ENCODE data around the gene TK1. TPM values are rescaled to one million over a fixed set of nuclear protein-coding genes. Genes with fewer than 3 reads are reported as not detected.
A peak's percentile ranks its signal among the peaks of the same experiment; 100 is the strongest.

The TK1 gene
- total and polyA plus RNA-seq, 7 experiments from 2014 or later, result 0.20 to 57.7 (median 0.29) TPM; not detected in 2

GRCh38 chr17:78208486-78208885 is 21.6 kb upstream of the TK1 start:
- H3K4me1 Mint-ChIP-seq, result peaks cover 0 to 4% (median 0%) of the 10 kb centered on the region in 7 donors
- H3K27me3 Mint-ChIP-seq, result no peaks in the 10 kb centered on the region
- H3K36me3 Mint-ChIP-seq, result peaks cover 0 to 2% (median 0%) of the 10 kb centered on the region in 5 donors
- no peaks in the 10 kb centered on the region for H3K27me3 ChIP-seq (ENCODE audit: control insufficient read depth in 2 of 2, insufficient read depth in 2 of 2, low read length in 2 of 2)
- no peak overlapping the region for H3K4me3 Mint-ChIP-seq
- intact Hi-C loops (cut with micrococcal nuclease), result no loop called here
- no peaks in the 10 kb centered on the region for H3K9me3 Mint-ChIP-seq
- no peaks in the 10 kb centered on the region for H3K4me1 ChIP-seq (ENCODE audit: control insufficient read depth in 2 of 2, insufficient read depth in 2 of 2, low read length in 2 of 2)
- POLR2A ChIA-PET, result no interaction called here
- no peak for DNase-seq
- no peak overlapping the region for H3K27ac Mint-ChIP-seq
- H3K9me3 ChIP-seq (ENCODE audit: control insufficient read depth in 2 of 3, low read length in 3 of 3), result no peaks in the 10 kb centered on the region
- no peak overlapping the region for H3K27ac ChIP-seq (ENCODE audit: low read depth, low read length)
- no peaks in the 10 kb centered on the region for H3K36me3 ChIP-seq (ENCODE audit: control insufficient read depth in 2 of 3, insufficient read depth in 3 of 3, low read length in 3 of 3)
- H3K4me3 ChIP-seq (ENCODE audit: low read length), result no peak overlapping the region
- CTCF ChIA-PET, result no interaction called here
- no peak for ATAC-seq

GRCh38 chr17:78206298-78206697 is 19.4 kb upstream of the TK1 start:
- Histone ChIP-seq H3K27ac (ENCODE audit: low read depth, low read length) (no peak overlapping the region), H3K36me3 (ENCODE audit: control insufficient read depth in 2 of 3, insufficient read depth in 3 of 3, low read length in 3 of 3) (no peaks in the 10 kb centered on the region), H3K27me3 (ENCODE audit: control insufficient read depth in 2 of 2, insufficient read depth in 2 of 2, low read length in 2 of 2) (no peaks in the 10 kb centered on the region), H3K4me1 (ENCODE audit: control insufficient read depth in 2 of 2, insufficient read depth in 2 of 2, low read length in 2 of 2) (no peaks in the 10 kb centered on the region), H3K9me3 (ENCODE audit: control insufficient read depth in 2 of 3, low read length in 3 of 3) (no peaks in the 10 kb centered on the region), H3K4me3 (ENCODE audit: low read length) (no peak overlapping the region)
- no peak overlapping the region for H3K4me3 Mint-ChIP-seq
- H3K4me1 Mint-ChIP-seq, result peaks cover 0 to 3% (median 0%) of the 10 kb centered on the region in 7 donors
- ChIA-PET POLR2A (interaction anchor here (0.7 kb wide), 1 partner anchor 117 kb away, joined by 3 read pairs; no protein-coding TSS in a partner anchor), CTCF (interaction anchor here (0.6 to 1.1 kb wide), 2 partner anchors 23 to 30 kb away, joined by 4 to 7 read pairs; no protein-coding TSS in a partner anchor)
- no peak overlapping the region for H3K27ac Mint-ChIP-seq
- peaks cover 0 to 2% (median 0%) of the 10 kb centered on the region in 5 donors for H3K36me3 Mint-ChIP-seq
- no peaks in the 10 kb centered on the region for H3K27me3 Mint-ChIP-seq
- DNase-seq (no peak), ATAC-seq (no peak)
- no peaks in the 10 kb centered on the region for H3K9me3 Mint-ChIP-seq
- intact Hi-C loops (cut with micrococcal nuclease), result no loop called here

- DNase-seq (no peak), ATAC-seq (no peak)
- ChIA-PET POLR2A (interaction anchor here (0.7 kb wide), 1 partner anchor 116 kb away, joined by 3 read pairs; no protein-coding TSS in a partner anchor), CTCF (no interaction called here)
- H3K4me3 ChIP-seq (ENCODE audit: low read length), result no peak overlapping the region
- H3K4me1 ChIP-seq (ENCODE audit: control insufficient read depth in 2 of 2, insufficient read depth in 2 of 2, low read length in 2 of 2), result no peaks in the 10 kb centered on the region
- no peaks in the 10 kb centered on the region for H3K27me3 Mint-ChIP-seq
- intact Hi-C loops (cut with micrococcal nuclease), result no loop called here
- H3K9me3 ChIP-seq (ENCODE audit: control insufficient read depth in 2 of 3, low read length in 3 of 3), result no peaks in the 10 kb centered on the region
- H3K27ac Mint-ChIP-seq, result no peak overlapping the region
- no peaks in the 10 kb centered on the region for H3K36me3 ChIP-seq (ENCODE audit: control insufficient read depth in 2 of 3, insufficient read depth in 3 of 3, low read length in 3 of 3)
- H3K36me3 Mint-ChIP-seq, result peaks cover 0 to 2% (median 0%) of the 10 kb centered on the region in 5 donors
- no peak overlapping the region for H3K27ac ChIP-seq (ENCODE audit: low read depth, low read length)
- no peaks in the 10 kb centered on the region for H3K9me3 Mint-ChIP-seq
- peaks cover 0 to 3% (median 0%) of the 10 kb centered on the region in 7 donors for H3K4me1 Mint-ChIP-seq
- H3K27me3 ChIP-seq (ENCODE audit: control insufficient read depth in 2 of 2, insufficient read depth in 2 of 2, low read length in 2 of 2), result no peaks in the 10 kb centered on the region
- H3K4me3 Mint-ChIP-seq, result no peak overlapping the region
Observed at GRCh38 chr17:78205124-78205775, 18.4 kb upstream of the TK1 start.

GRCh38 chr17:78204387-78205123 is 17.7 kb upstream of the TK1 start:
- no peaks in the 10 kb centered on the region for H3K27me3 ChIP-seq (ENCODE audit: control insufficient read depth in 2 of 2, insufficient read depth in 2 of 2, low read length in 2 of 2)
- no peak overlapping the region for H3K27ac Mint-ChIP-seq
- H3K36me3 ChIP-seq (ENCODE audit: control insufficient read depth in 2 of 3, insufficient read depth in 3 of 3, low read length in 3 of 3), result no peaks in the 10 kb centered on the region
- POLR2A ChIA-PET, result no interaction called here
- intact Hi-C loops (cut with micrococcal nuclease), result no loop called here
- no peak overlapping the region for H3K4me3 ChIP-seq (ENCODE audit: low read length)
- H3K36me3 Mint-ChIP-seq, result peaks cover 0 to 2% (median 0%) of the 10 kb centered on the region in 5 donors
- DNase-seq (no peak), ATAC-seq (no peak)
- no peaks in the 10 kb centered on the region for H3K27me3 Mint-ChIP-seq
- no peaks in the 10 kb centered on the region for H3K9me3 Mint-ChIP-seq
- no peaks in the 10 kb centered on the region for H3K9me3 ChIP-seq (ENCODE audit: control insufficient read depth in 2 of 3, low read length in 3 of 3)
- no peaks in the 10 kb centered on the region for H3K4me1 ChIP-seq (ENCODE audit: control insufficient read depth in 2 of 2, insufficient read depth in 2 of 2, low read length in 2 of 2)
- no peak overlapping the region for H3K27ac ChIP-seq (ENCODE audit: low read depth, low read length)
- H3K4me3 Mint-ChIP-seq, result no peak overlapping the region
- H3K4me1 Mint-ChIP-seq, result peaks cover 0 to 3% (median 0%) of the 10 kb centered on the region in 7 donors
- CTCF ChIA-PET, result no interaction called here

- Histone ChIP-seq H3K27me3 (ENCODE audit: control insufficient read depth in 2 of 2, insufficient read depth in 2 of 2, low read length in 2 of 2) (no peaks in the 10 kb centered on the region), H3K27ac (ENCODE audit: low read depth, low read length) (no peak overlapping the region), H3K36me3 (ENCODE audit: control insufficient read depth in 2 of 3, insufficient read depth in 3 of 3, low read length in 3 of 3) (no peaks in the 10 kb centered on the region), H3K4me1 (ENCODE audit: control insufficient read depth in 2 of 2, insufficient read depth in 2 of 2, low read length in 2 of 2) (no peaks in the 10 kb centered on the region), H3K4me3 (ENCODE audit: low read length) (no peak overlapping the region), H3K9me3 (ENCODE audit: control insufficient read depth in 2 of 3, low read length in 3 of 3) (no peaks in the 10 kb centered on the region)
- ATAC-seq (no peak), DNase-seq (no peak)
- POLR2A ChIA-PET, result no interaction called here
- CTCF ChIA-PET, result interaction anchor here (0.5 to 0.7 kb wide), 3 partner anchors 27 to 185 kb away, joined by 3 to 4 read pairs (median 4); no protein-coding TSS in a partner anchor
- intact Hi-C loops (cut with micrococcal nuclease), result no loop called here
- peaks cover 0 to 4% (median 0%) of the 10 kb centered on the region in 5 donors for H3K36me3 Mint-ChIP-seq
- no peak overlapping the region for H3K4me3 Mint-ChIP-seq
- no peaks in the 10 kb centered on the region for H3K27me3 Mint-ChIP-seq
- H3K4me1 Mint-ChIP-seq, result peaks cover 0 to 3% (median 0%) of the 10 kb centered on the region in 7 donors
- no peak overlapping the region for H3K27ac Mint-ChIP-seq
- H3K9me3 Mint-ChIP-seq, result no peaks in the 10 kb centered on the region
Observed at GRCh38 chr17:78202666-78203065, 15.8 kb upstream of the TK1 start.

- Mint-ChIP-seq H3K27ac (peak overlapping the region in 1 of 9 donors; percentile 55), H3K9me3 (no peaks in the 10 kb centered on the region), H3K36me3 (peaks cover 0 to 3% (median 0%) of the 10 kb centered on the region in 5 donors), H3K4me3 (no peak overlapping the region), H3K27me3 (no peaks in the 10 kb centered on the region), H3K4me1 (peaks cover 0 to 3% (median 0%) of the 10 kb centered on the region in 7 donors)
- Histone ChIP-seq H3K4me3 (ENCODE audit: low read length) (no peak overlapping the region), H3K4me1 (ENCODE audit: control insufficient read depth in 2 of 2, insufficient read depth in 2 of 2, low read length in 2 of 2) (no peaks in the 10 kb centered on the region), H3K9me3 (ENCODE audit: control insufficient read depth in 2 of 3, low read length in 3 of 3) (no peaks in the 10 kb centered on the region), H3K27me3 (ENCODE audit: control insufficient read depth in 2 of 2, insufficient read depth in 2 of 2, low read length in 2 of 2) (no peaks in the 10 kb centered on the region), H3K36me3 (ENCODE audit: control insufficient read depth in 2 of 3, insufficient read depth in 3 of 3, low read length in 3 of 3) (no peaks in the 10 kb centered on the region), H3K27ac (ENCODE audit: low read depth, low read length) (no peak overlapping the region)
- ChIA-PET POLR2A (no interaction called here), CTCF (no interaction called here)
- intact Hi-C loops (cut with micrococcal nuclease), result no loop called here
- ATAC-seq (no peak), DNase-seq (no peak)
Observed at GRCh38 chr17:78200451-78200850, 13.6 kb upstream of the TK1 start.

Measured in naive thymus-derived CD4-positive, alpha-beta T cell (primary cell).